ENCODE measurements around the gene RCOR1.

The RCOR1 gene

GRCh38 chr14:102776761-102777710 lies 184.6 kb downstream of the RCOR1 start, which contains the start of gene TRAF3:
Gene TRAF3, plus strand, starts transcription at chr14:102777449. Its CDS starts 92,753 bp downstream, at chr14:102870202.
- Histone ChIP-seq H3K27ac (ENCODE audit: low read depth, low read length) (peak within 1 kb of the TSS; percentile 81), H3K4me1 (ENCODE audit: control insufficient read depth, insufficient read depth, low read length) (peaks cover 3% of the 10 kb centered on the region), H3K36me3 (ENCODE audit: control insufficient read depth, insufficient read depth, low read length) (no peaks in the 10 kb centered on the region), H3K27me3 (ENCODE audit: control insufficient read depth, insufficient read depth, low read length) (no peaks in the 10 kb centered on the region), H3K9ac (ENCODE audit: low read length) (peak within 1 kb of the TSS; percentile 60), H3K4me3 (ENCODE audit: low read length) (peak within 1 kb of the TSS; percentile 72)

GRCh38 chr14:102777711-102778337 lies 185.4 kb downstream of the RCOR1 start:
- Histone ChIP-seq H3K27ac (ENCODE audit: low read depth, low read length) (peak overlapping the region; percentile 61), H3K36me3 (ENCODE audit: control insufficient read depth, insufficient read depth, low read length) (no peaks in the 10 kb centered on the region), H3K27me3 (ENCODE audit: control insufficient read depth, insufficient read depth, low read length) (no peaks in the 10 kb centered on the region), H3K4me1 (ENCODE audit: control insufficient read depth, insufficient read depth, low read length) (peaks cover 3% of the 10 kb centered on the region), H3K9ac (ENCODE audit: low read length) (peak overlapping the region; percentile 60), H3K4me3 (ENCODE audit: low read length) (peak overlapping the region; percentile 72)

GRCh38 chr14:102778338-102779083 lies 186.1 kb downstream of the RCOR1 start:
- H3K4me3 ChIP-seq (ENCODE audit: low read length), result peak overlapping the region; percentile 72
- peak overlapping the region; percentile 60 for H3K9ac ChIP-seq (ENCODE audit: low read length)
- H3K27me3 ChIP-seq (ENCODE audit: control insufficient read depth, insufficient read depth, low read length), result no peaks in the 10 kb centered on the region
- peaks cover 3% of the 10 kb centered on the region for H3K4me1 ChIP-seq (ENCODE audit: control insufficient read depth, insufficient read depth, low read length)
- no peaks in the 10 kb centered on the region for H3K36me3 ChIP-seq (ENCODE audit: control insufficient read depth, insufficient read depth, low read length)
- no peak overlapping the region for H3K27ac ChIP-seq (ENCODE audit: low read depth, low read length)

- H3K27me3 ChIP-seq (ENCODE audit: control insufficient read depth, insufficient read depth, low read length), result no peaks in the 10 kb centered on the region
- no peak overlapping the region for H3K27ac ChIP-seq (ENCODE audit: low read depth, low read length)
- no peak overlapping the region for H3K9ac ChIP-seq (ENCODE audit: low read length)
- peak overlapping the region; percentile 72 for H3K4me3 ChIP-seq (ENCODE audit: low read length)
- H3K4me1 ChIP-seq (ENCODE audit: control insufficient read depth, insufficient read depth, low read length), result peaks cover 3% of the 10 kb centered on the region
- no peaks in the 10 kb centered on the region for H3K36me3 ChIP-seq (ENCODE audit: control insufficient read depth, insufficient read depth, low read length)
Observed at GRCh38 chr14:102779084-102779462, 186.6 kb downstream of the RCOR1 start.

GRCh38 chr14:102779574-102780315 lies 187.3 kb downstream of the RCOR1 start:
- no peak overlapping the region for H3K9ac ChIP-seq (ENCODE audit: low read length)
- H3K4me1 ChIP-seq (ENCODE audit: control insufficient read depth, insufficient read depth, low read length), result peaks cover 3% of the 10 kb centered on the region
- no peak overlapping the region for H3K27ac ChIP-seq (ENCODE audit: low read depth, low read length)
- H3K4me3 ChIP-seq (ENCODE audit: low read length), result no peak overlapping the region
- H3K36me3 ChIP-seq (ENCODE audit: control insufficient read depth, insufficient read depth, low read length), result no peaks in the 10 kb centered on the region
- no peaks in the 10 kb centered on the region for H3K27me3 ChIP-seq (ENCODE audit: control insufficient read depth, insufficient read depth, low read length)

Data from rectal smooth muscle tissue (tissue), 1 donor.